Ovary (tissue), 9 donors: ENCODE results near the gene ZNF273. TPM values are rescaled to one million over a fixed set of nuclear protein-coding genes. Genes with fewer than 3 reads are reported as not detected.

Source experiments
- DNase-seq, 5 donors: peaks; one replicate each; pipeline ENCODE4 v3.0.0-alpha.2; 2019 to 2020
- H3K27ac ChIP-seq, 2 donors: fragments of 200-600 bp; one replicate each; pipeline versions ENCODE4 v1.5.1 to v1.8.0; 2019 to 2022
- H3K27me3 ChIP-seq: fragments of 200-600 bp; one replicate; pipeline ENCODE4 v1.8.0; 2022
- H3K36me3 ChIP-seq: fragments of 200-600 bp; sonication (generic); one replicate; pipeline ENCODE4 v1.5.1; 2019
- H3K4me1 ChIP-seq: one replicate; pipeline ENCODE4 v1.8.1; 2013; ENCODE audit warnings: mild to moderate bottlenecking, moderate library complexity; ENCODE audit not compliant: insufficient read depth
- H3K4me3 ChIP-seq: fragments of 200-600 bp; sonication (generic); one replicate; pipeline ENCODE4 v1.5.1; 2017
- H3K9me3 ChIP-seq, 2 donors: fragments of 200-600 bp in 1 of 2; sonication (generic) in 1 of 2; one replicate each; pipeline versions ENCODE4 v1.5.1 to v1.8.1; 2013 to 2019; ENCODE audit warnings: mild to moderate bottlenecking in 1 of 2, moderate library complexity in 1 of 2
- CTCF ChIP-seq, 3 donors: fragments of 450-650 bp in 2 of 3; fragments of 200-600 bp in 1 of 3; IDR thresholded peaks; one replicate each; pipeline versions ENCODE4 v1.5.1 to v1.8.0; 2016 to 2022; ENCODE audit warnings: antibody characterized with exemption in 3 of 3, mild to moderate bottlenecking in 1 of 3
- EP300 ChIP-seq: sonication (generic); formaldehyde crosslinking; IDR thresholded peaks from one replicate; pipeline ENCODE4 v1.6.1; 2017; ENCODE audit warnings: antibody characterized with exemption
- POLR2A ChIP-seq: fragments of 450-650 bp; IDR thresholded peaks from one replicate; pipeline ENCODE4 v1.6.1; 2017; ENCODE audit warnings: antibody characterized with exemption, mild to moderate bottlenecking, moderate library complexity
- WGBS, 3 donors: extraction: QIAGEN DNeasy Blood & Tissue Kit in 1 of 3; methylation state at CpG; one replicate each; pipeline versions ENCODE4 v1.1.5 to v1.1.7; 2013 to 2017; 5-methylcytosine and 5-hydroxymethylcytosine counted together
- intact Hi-C, 4 donors: fragments of 100-400 bp; cut with DNase I; formaldehyde crosslinking; loops; one replicate each; pipeline versions ENCODE4 v1.11.0 to v1.15.1; 2022 to 2023
- polyA plus RNA-seq, 2 donors: library from polyadenylated mRNA; stranded (reverse); fragments of 200-250 nt in 1 of 2; fragments of 350-450 nt in 1 of 2; fragmentation: Illumina TruSeq in 1 of 2; extraction: RNeasy Lipid Tissue Mini Kit (QIAGEN cat#74804) in 1 of 2; gene quantifications; one replicate each; pipeline ENCODE4 v1.2.3, GENCODE V29; 2013 to 2014
- total RNA-seq, 7 donors: library from RNA; depleted of rRNA in 2 of 7; stranded (reverse); fragments of >200 nt in 2 of 7; fragmentation: NEBNext Ultra II Directional in 3 of 7; extraction: Animal tissue kit (Norgen Biotek cat#: 25700) in 3 of 7; gene quantifications; one replicate each; pipeline versions ENCODE4 v1.1.0 to v1.2.4, GENCODE V29; 2016 to 2023
- donor health status: DM: no; HTN: no; CAD: no; lungs with moderate emphysema.
- donor health status: DM: no; HTN: no; CAD: no.
- donor health status: Bipolar disorder and iron deficiency.
- donor health status: DM: yes; HTN: yes; CAD: no.
- donor health status: DM: no; HTN: no; CAD: no.
- donor health status: DM: yes; HTN: yes; CAD: no.

The ZNF273 gene
- total and polyA plus RNA-seq, 9 donors, result 4.4 to 13.0 (median 6.6) TPM

- no peaks in the 10 kb centered on the region for H3K9me3 ChIP-seq
- TF ChIP-seq POLR2A (no peak), EP300 (no peak), CTCF (IDR thresholded peaks at IDR 0.05) (no peak)
- no peak overlapping the region for H3K4me3 ChIP-seq
- H3K27ac ChIP-seq, result no peak overlapping the region
- intact Hi-C loops, result loop anchor here in 1 of 4 donors (10.0 kb wide), 1 partner anchor 346 kb away; no protein-coding TSS in a partner anchor
- 81 to 87% (median 85%) methylated on average over 3 of the region's 3 CpGs for WGBS, 3 donors
- no peaks in the 10 kb centered on the region for H3K36me3 ChIP-seq
- H3K4me1 ChIP-seq, result no peaks in the 10 kb centered on the region
- no peak for DNase-seq
- H3K27me3 ChIP-seq, result no peaks in the 10 kb centered on the region
Observed at GRCh38 chr7:64959072-64959747, 56.1 kb downstream of the ZNF273 start.

- H3K27ac ChIP-seq, result no peak overlapping the region
- intact Hi-C loops, result no loop called here
- DNase-seq, result no peak
- no peaks in the 10 kb centered on the region for H3K36me3 ChIP-seq
- H3K27me3 ChIP-seq, result no peaks in the 10 kb centered on the region
- TF ChIP-seq POLR2A, result no peak
- TF ChIP-seq CTCF (IDR thresholded peaks at IDR 0.05), result no peak
- TF ChIP-seq EP300, result no peak
- H3K4me1 ChIP-seq, result no peaks in the 10 kb centered on the region
- no peak overlapping the region for H3K4me3 ChIP-seq
- no peaks in the 10 kb centered on the region for H3K9me3 ChIP-seq
Observed at GRCh38 chr7:64965594-64965993, 62.5 kb downstream of the ZNF273 start.

GRCh38 chr7:64978497-64979203 lies 75.6 kb downstream of the ZNF273 start:
- no peak for DNase-seq
- no peak for TF ChIP-seq CTCF (IDR thresholded peaks at IDR 0.05)
- no peak for TF ChIP-seq EP300
- TF ChIP-seq POLR2A, result no peak
- H3K27ac ChIP-seq, result no peak overlapping the region
- no peaks in the 10 kb centered on the region for H3K4me1 ChIP-seq
- WGBS, 3 donors, result 97 to 98% (median 97%) methylated on average over 5 of the region's 5 CpGs
- no peaks in the 10 kb centered on the region for H3K36me3 ChIP-seq
- intact Hi-C loops, result no loop called here
- peaks cover 0 to 7% of the 10 kb centered on the region in 2 donors for H3K9me3 ChIP-seq
- no peak overlapping the region for H3K4me3 ChIP-seq
- no peaks in the 10 kb centered on the region for H3K27me3 ChIP-seq

Other genes starting within 250 kb of the ZNF273 start
- gene ZNF107, start 237.1 kb upstream of the ZNF273 start, total RNA-seq, result 10 to 100 TPM in 1 of 7 donors, 1 to 10 TPM in 6; 5.3 to 10.3 (median 7.9) TPM
- gene ZNF107, start 237.1 kb upstream of the ZNF273 start, polyA plus RNA-seq, result 1 to 10 TPM; 2.8 to 4.4 TPM
- gene ZNF138, start 108.8 kb upstream of the ZNF273 start, total RNA-seq, result 10 to 100 TPM in 4 of 7 donors, 1 to 10 TPM in 3; 6.4 to 14.1 (median 10.7) TPM
- gene ZNF138, start 108.8 kb upstream of the ZNF273 start, polyA plus RNA-seq, result 1 to 10 TPM; 5.3 to 9.3 TPM
- gene ZNF117, start 87.8 kb downstream of the ZNF273 start, total RNA-seq, result 10 to 100 TPM in 5 of 7 donors, 1 to 10 TPM in 2; 8.6 to 16.7 (median 11.4) TPM
- gene ZNF117, start 87.8 kb downstream of the ZNF273 start, polyA plus RNA-seq, result 10 to 100 TPM in 1 of 2 donors, 1 to 10 TPM in 1; 2.9 to 18.4 TPM
- gene ERV3-1, start 103.4 kb downstream of the ZNF273 start, total RNA-seq, result 10 to 100 TPM in 6 of 7 donors, 1 to 10 TPM in 1; 9.7 to 13.8 (median 11.4) TPM
- 10 to 100 TPM in 1 of 2 donors, 1 to 10 TPM in 1; 3.1 to 17.9 TPM for gene ERV3-1, start 103.4 kb downstream of the ZNF273 start, polyA plus RNA-seq